GM12878 (cell line): ENCODE data around the gene MEGF6. TPM values are rescaled to one million over a fixed set of nuclear protein-coding genes. Genes with fewer than 3 reads are reported as not detected.
A peak's percentile ranks its signal among the peaks of the same experiment; 100 is the strongest.

Experiments
- ATAC-seq: fragments of 200-7000 bp; cut with Tn5 transposase; 3 replicates; pipeline ENCODE4 v1.9.1; 2020; ENCODE audit warnings: mild to moderate bottlenecking, moderate library complexity
- BruUV-seq: library from RNA; stranded (reverse); fragments of 400-500 nt; replicated peaks from 2 replicates; lab custom pipeline; 2021; lab: Mats Ljungman, UMichigan
- CTCF ChIA-PET: fragments of 300-600 bp; sonication (Branson Sonifier 250); formaldehyde crosslinking; extraction: SDS; loops from one replicate; lab custom pipeline; 2021; ENCODE audit warnings: inconsistent platforms; lab: Yijun Ruan, JAX
- POLR2A ChIA-PET: fragments of 350-600 bp; formaldehyde crosslinking; extraction: SDS; loops from one replicate; lab custom pipeline; 2021; ENCODE audit warnings: inconsistent platforms; lab: Charles Lee
- RAD21 ChIA-PET: fragments of 300-600 bp; sonication (Branson Sonifier 250); formaldehyde crosslinking; loops from one replicate; lab custom pipeline; 2023; ENCODE audit warnings: antibody characterized with exemption; ENCODE audit not compliant: unreplicated experiment; lab: Charles Lee
- SMC1A ChIA-PET: fragments of 300-600 bp; sonication (Branson Sonifier 250); formaldehyde crosslinking; loops from one replicate; lab custom pipeline; 2023; ENCODE audit not compliant: unreplicated experiment, uncharacterized antibody; lab: Charles Lee
- DNase-seq: peaks from one replicate; pipeline ENCODE4 v3.0.0-alpha.2; 2011; ENCODE audit warnings: low read depth, low spot score
- FAIRE-seq: peaks from 3 replicates; lab custom pipeline; 2011; peaks lifted over from hg19 to GRCh38; lab: Jason Lieb, UNC
- H2AFZ ChIP-seq: 2 replicates; pipeline ENCODE4 v1.6.0; 2011; ENCODE audit warnings: low read depth, low read length, control low read depth; ENCODE audit not compliant: control insufficient read depth
- H3K27ac ChIP-seq: 2 replicates; pipeline ENCODE4 v1.5.1; 2011; ENCODE audit warnings: control low read depth; ENCODE audit not compliant: control insufficient read depth, insufficient read depth
- H3K27me3 ChIP-seq, 2 experiments: replicated peaks in 1 of 2; 2 replicates each; pipeline versions ENCODE4 v1.6.0 to v1.6.1; 2011; ENCODE audit warnings: low read length in 1 of 2; ENCODE audit not compliant: control insufficient read depth in 2 of 2, insufficient read depth in 2 of 2
- H3K36me3 ChIP-seq, 2 experiments: 2 replicates each; pipeline ENCODE4 v1.5.1; 2011; ENCODE audit warnings: low read length in 1 of 2; ENCODE audit not compliant: control insufficient read depth in 2 of 2, insufficient read depth in 2 of 2
- H3K4me1 ChIP-seq: 2 replicates; pipeline ENCODE4 v1.6.1; 2011; ENCODE audit warnings: mild to moderate bottlenecking, low read length, moderate library complexity, mixed read lengths; ENCODE audit not compliant: control insufficient read depth, insufficient read depth
- H3K4me2 ChIP-seq: 2 replicates; pipeline ENCODE4 v1.6.0; 2011; ENCODE audit warnings: control low read depth; ENCODE audit not compliant: control insufficient read depth, insufficient read depth
- H3K4me3 ChIP-seq: fragments of 200-600 bp; sonication (generic); 2 replicates; pipeline ENCODE4 v1.5.1; 2016
- H3K79me2 ChIP-seq: 2 replicates; pipeline ENCODE4 v1.6.0; 2011; ENCODE audit warnings: low read length; ENCODE audit not compliant: control insufficient read depth, insufficient read depth
- H3K9ac ChIP-seq: 2 replicates; pipeline ENCODE4 v1.8.0; 2011; ENCODE audit warnings: low read length, control low read depth, mixed read lengths; ENCODE audit not compliant: control insufficient read depth, insufficient read depth
- H3K9me3 ChIP-seq: replicated peaks from 3 replicates; pipeline ENCODE4 v1.5.1; 2011; ENCODE audit warnings: mild to moderate bottlenecking, low read length; ENCODE audit not compliant: control insufficient read depth, insufficient read depth
- H4K20me1 ChIP-seq: 2 replicates; pipeline ENCODE4 v1.6.0; 2011; ENCODE audit not compliant: control insufficient read depth, insufficient read depth
- ATF7 ChIP-seq: fragments of 450-650 bp; IDR thresholded peaks from 2 replicates; pipeline ENCODE4 v1.6.1; 2016; ENCODE audit warnings: low read depth, mild to moderate bottlenecking
- CREB1 ChIP-seq: IDR thresholded peaks from 2 replicates; pipeline ENCODE4 v1.6.1; 2012; ENCODE audit warnings: low read depth, mild to moderate bottlenecking, inconsistent platforms
- CREM ChIP-seq: IDR thresholded peaks from 2 replicates; pipeline ENCODE4 v1.6.1; 2014; ENCODE audit warnings: antibody characterized with exemption, low read depth
- FOXM1 ChIP-seq: IDR thresholded peaks from 2 replicates; pipeline ENCODE4 v1.6.1; 2012; ENCODE audit warnings: low read depth, mild to moderate bottlenecking, inconsistent platforms, low read length, moderate library complexity
- IKZF2 ChIP-seq, 2 experiments: fragments of 450-650 bp; IDR thresholded peaks; 2 replicates each; pipeline ENCODE4 v1.6.1; 2017; ENCODE audit warnings: mild to moderate bottlenecking in 2 of 2, moderate library complexity in 2 of 2
- JUNB ChIP-seq: IDR thresholded peaks from 2 replicates; pipeline ENCODE4 v1.6.1; 2016; ENCODE audit warnings: antibody characterized with exemption, mild to moderate bottlenecking
- NFXL1 ChIP-seq: fragments of 450-650 bp; IDR thresholded peaks from 2 replicates; pipeline ENCODE4 v1.6.1; 2017; ENCODE audit warnings: antibody characterized with exemption, mild to moderate bottlenecking, borderline replicate concordance
- RBBP5 ChIP-seq: fragments of 200-600 bp; sonication (generic); conservative IDR thresholded peaks from 2 replicates; pipeline ENCODE4 v1.6.1; 2016
- RUNX3 ChIP-seq: IDR thresholded peaks from 2 replicates; pipeline ENCODE4 v1.6.1; 2012; ENCODE audit warnings: low read length, inconsistent platforms
- WGBS: methylation state at CpG from one replicate; pipeline ENCODE4 v1.1.6; 2016; ENCODE audit warnings: low lambda C conversion rate; ENCODE audit not compliant: insufficient replicate concordance, insufficient coverage; ENCODE audit errors: missing lambda C conversion rate; 5-methylcytosine and 5-hydroxymethylcytosine counted together
- in situ Hi-C: fragments of 300-500 bp; cut with MboI; formaldehyde crosslinking; loops from 9 replicates; pipeline ENCODE4 v1.14.3; 2018; ENCODE audit warnings: mixed read lengths
- intact Hi-C: fragments of 100-400 bp; cut with micrococcal nuclease; formaldehyde crosslinking; loops from one replicate; pipeline ENCODE4 v1.14.2; 2022; ENCODE audit not compliant: unreplicated experiment
- polyA plus RNA-seq, 11 experiments: library from polyadenylated mRNA; depleted of rRNA in 4 of 11; unstranded in 6 of 11; stranded (reverse) in 5 of 11; fragments of >200 nt; fragmentation: Nextera tagmentation in 4 of 11; fragmentation: Illumina TruSeq in 1 of 11; extraction: Ambion mirVana in 4 of 11; extraction: Trizol in 1 of 11; gene quantifications; 1 replicate in 1 of 11; 2 replicates in 10 of 11; pipeline versions ENCODE4 v1.2.1 to v1.2.3, GENCODE V29; 2011 to 2016; ENCODE audit warnings: inconsistent platforms in 2 of 11, missing spikeins in 2 of 11, low read depth in 1 of 11
- total RNA-seq, 4 experiments: library from RNA; depleted of rRNA in 3 of 4; stranded (reverse); fragments of >200 nt in 3 of 4; fragmentation: Illumina TruSeq in 1 of 4; extraction: Trizol in 1 of 4; gene quantifications; 2 replicates each; pipeline versions ENCODE4 v1.2.1 to v1.2.3, GENCODE V29; 2013 to 2021
- TF ChIP-seq, protein P1 (sequence below): IDR thresholded peaks from 2 replicates; pipeline ENCODE4 v1.6.1; 2012; ENCODE audit warnings: low read length, inconsistent platforms

Gene MEGF6
- total and polyA plus RNA-seq, 10 of the 15 experiments (the other 5 are each of a cell fraction or from before 2014, with no cell fraction given) = 0.03 to 0.41 TPM; not detected in 8

DNA sequence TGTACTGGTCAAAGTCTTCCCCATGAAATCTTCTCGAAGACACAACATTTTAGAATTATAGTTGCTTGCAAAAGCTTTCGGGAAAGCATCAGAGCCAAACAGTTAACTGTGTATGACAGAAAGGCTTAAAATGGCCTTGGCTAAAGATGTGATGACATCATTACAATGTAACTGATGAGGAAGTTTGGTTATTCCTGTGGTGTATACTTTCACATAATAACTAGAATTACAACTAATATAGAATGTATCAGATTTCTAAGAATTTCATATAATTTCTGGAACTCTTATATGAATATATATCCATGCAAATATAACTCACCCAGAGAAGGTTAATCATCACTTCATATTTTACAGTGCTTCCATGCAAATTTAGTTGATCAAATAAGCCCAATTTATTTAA is 49.4 kb upstream of the MEGF6 start:
- no peaks in the 10 kb centered on the region for H3K9me3 ChIP-seq
- H3K36me3 ChIP-seq = peaks cover 0 to 2% of the 10 kb centered on the region in 2 experiments; a peak in 2 of 4 replicates
- ATAC-seq = no peak
- no peaks in the 10 kb centered on the region for H4K20me1 ChIP-seq
- peaks cover 86% of the 10 kb centered on the region for H3K79me2 ChIP-seq
- no peak for FAIRE-seq
- H3K4me3 ChIP-seq = peak overlapping the region; percentile 32; the same call in 1 of the 2 replicates
- H3K4me2 ChIP-seq = peak overlapping the region; percentile 71; the same call in 1 of the 2 replicates
- ChIA-PET SMC1A (interaction anchor here (1.0 to 1.1 kb wide), 3 partner anchors 13 to 33 kb away, joined by 3 read pairs; no protein-coding TSS in a partner anchor), RAD21 (no interaction called here), CTCF (interaction anchor here (0.7 to 0.9 kb wide), 2 partner anchors 12 to 64 kb away, joined by 3 read pairs; no protein-coding TSS in a partner anchor)
- H3K27me3 ChIP-seq = no peaks in the 10 kb centered on the region
- in situ Hi-C loops (no loop called here), intact Hi-C loops (no loop called here)
- no peak overlapping the region for H2AFZ ChIP-seq
- DNase-seq = no peak
- peak overlapping the region; percentile 14 for H3K27ac ChIP-seq
- 18% methylated on average over 2 of the region's 2 CpGs for WGBS
- no peak overlapping the region for H3K9ac ChIP-seq
- TF ChIP-seq RBBP5 = no peak
- peak; percentile 82 for TF ChIP-seq CREB1
- TF ChIP-seq CREM = peak; percentile 68
- 0 out of 4 replicates have a peak, but pooled peaks of 1 of the 2 experiments have one; percentile 12 for TF ChIP-seq IKZF2 (IDR thresholded peaks at IDR 0.05)
- TF ChIP-seq FOXM1 = peak; percentile 26; the same call in 1 of the 2 replicates
- TF ChIP-seq, protein P1, sequence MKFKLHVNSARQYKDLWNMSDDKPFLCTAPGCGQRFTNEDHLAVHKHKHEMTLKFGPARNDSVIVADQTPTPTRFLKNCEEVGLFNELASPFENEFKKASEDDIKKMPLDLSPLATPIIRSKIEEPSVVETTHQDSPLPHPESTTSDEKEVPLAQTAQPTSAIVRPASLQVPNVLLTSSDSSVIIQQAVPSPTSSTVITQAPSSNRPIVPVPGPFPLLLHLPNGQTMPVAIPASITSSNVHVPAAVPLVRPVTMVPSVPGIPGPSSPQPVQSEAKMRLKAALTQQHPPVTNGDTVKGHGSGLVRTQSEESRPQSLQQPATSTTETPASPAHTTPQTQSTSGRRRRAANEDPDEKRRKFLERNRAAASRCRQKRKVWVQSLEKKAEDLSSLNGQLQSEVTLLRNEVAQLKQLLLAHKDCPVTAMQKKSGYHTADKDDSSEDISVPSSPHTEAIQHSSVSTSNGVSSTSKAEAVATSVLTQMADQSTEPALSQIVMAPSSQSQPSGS = peak; percentile 57; the same call in 1 of the 2 replicates
- TF ChIP-seq NFXL1 = no peak
- peak; percentile 96 for TF ChIP-seq ATF7
- peak; percentile 38 for TF ChIP-seq JUNB
- TF ChIP-seq RUNX3 = peak; percentile 61; the same call in 1 of the 2 replicates
- TF ChIP-seq, all 136 proteins: peak for 8
- peaks cover 62% of the 10 kb centered on the region for H3K4me1 ChIP-seq
- POLR2A ChIA-PET = no interaction called here
- no TSS peak for BruUV-seq
